ENCODE measurements around the gene DAB1.
"Not testable (repeated sequence)": the region's sequence is repeated elsewhere in the genome, so short reads cannot be mapped to it uniquely, and the experiment has no call there.

Gene DAB1

GRCh38 chr1:57360846-57361407 lies 62.9 kb downstream of the DAB1 start:
- no peak for DNase-seq (ENCODE audit: low spot score)

- DNase-seq (ENCODE audit: low spot score): no peak
Observed at GRCh38 chr1:57357462-57357861, 66.4 kb downstream of the DAB1 start.

GRCh38 chr1:57353654-57354053 lies 70.2 kb downstream of the DAB1 start:
- DNase-seq (ENCODE audit: low spot score): no peak

- no peak for DNase-seq (ENCODE audit: low spot score)
Observed at GRCh38 chr1:57350610-57351009, 73.2 kb downstream of the DAB1 start.

GRCh38 chr1:57348921-57349320 lies 74.9 kb downstream of the DAB1 start:
- DNase-seq (ENCODE audit: low spot score): no peak

DNA sequence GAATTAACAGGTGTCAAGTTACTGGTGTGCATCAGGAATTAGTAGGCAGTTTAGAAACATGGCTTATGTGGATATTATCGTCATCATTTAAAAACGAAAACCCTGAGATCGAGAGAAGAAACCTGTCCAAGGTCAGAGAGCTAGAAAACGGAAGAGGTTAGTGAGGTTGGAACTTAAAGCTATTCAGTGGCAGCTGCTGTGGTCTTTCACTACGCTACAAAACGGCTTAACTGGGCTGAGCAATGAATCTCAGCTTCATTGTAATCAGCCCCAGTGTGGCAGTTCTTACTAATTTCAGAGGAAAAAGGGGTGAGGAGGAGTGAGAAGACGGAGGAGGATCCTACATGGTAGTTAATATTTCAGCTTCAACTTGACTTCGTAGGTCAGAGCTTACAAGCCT lies 77.9 kb downstream of the DAB1 start:
- no peak for DNase-seq (ENCODE audit: low spot score)

GRCh38 chr1:57344265-57344664 lies 79.6 kb downstream of the DAB1 start:
- no peak for DNase-seq (ENCODE audit: low spot score)

DNA sequence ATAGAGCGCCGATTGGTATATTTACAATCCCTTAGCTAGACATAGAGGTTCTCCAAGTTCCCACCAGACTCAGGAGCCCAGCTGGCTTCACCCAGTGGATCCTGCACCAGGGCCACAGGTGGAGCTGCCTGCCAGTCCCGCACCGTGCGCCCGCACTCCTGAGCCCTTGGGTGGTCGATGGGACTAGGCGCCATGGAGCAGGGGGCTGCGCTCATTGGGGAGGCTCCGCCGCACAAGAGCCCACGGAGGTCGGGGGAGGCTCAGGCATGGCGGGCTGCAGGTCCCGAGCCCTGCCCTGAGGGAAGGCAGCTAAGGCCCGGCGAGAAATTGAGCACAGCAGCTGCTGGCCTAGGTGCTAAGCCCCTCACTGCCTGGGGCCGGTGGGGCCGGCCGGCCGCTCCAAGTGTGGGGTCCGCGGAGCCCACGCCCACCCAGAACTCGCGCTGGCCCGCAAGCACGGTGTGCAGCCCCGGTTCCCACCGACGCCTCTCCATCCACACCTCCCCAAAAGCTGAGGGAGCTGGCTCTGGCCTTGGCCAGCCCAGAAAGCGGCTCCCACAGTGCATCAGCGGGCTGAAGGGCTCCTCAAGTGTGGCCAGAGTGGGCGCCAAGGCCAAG lies 80.5 kb downstream of the DAB1 start:
- not testable (repeated sequence) for DNase-seq (ENCODE audit: low spot score)

GRCh38 chr1:57341721-57342120 lies 82.1 kb downstream of the DAB1 start:
- no peak for DNase-seq (ENCODE audit: low spot score)

- DNase-seq (ENCODE audit: low spot score): no peak
Observed at GRCh38 chr1:57340334-57341070, 83.4 kb downstream of the DAB1 start.

GRCh38 chr1:57337623-57338022 lies 86.2 kb downstream of the DAB1 start:
- no peak for DNase-seq (ENCODE audit: low spot score)

DNA sequence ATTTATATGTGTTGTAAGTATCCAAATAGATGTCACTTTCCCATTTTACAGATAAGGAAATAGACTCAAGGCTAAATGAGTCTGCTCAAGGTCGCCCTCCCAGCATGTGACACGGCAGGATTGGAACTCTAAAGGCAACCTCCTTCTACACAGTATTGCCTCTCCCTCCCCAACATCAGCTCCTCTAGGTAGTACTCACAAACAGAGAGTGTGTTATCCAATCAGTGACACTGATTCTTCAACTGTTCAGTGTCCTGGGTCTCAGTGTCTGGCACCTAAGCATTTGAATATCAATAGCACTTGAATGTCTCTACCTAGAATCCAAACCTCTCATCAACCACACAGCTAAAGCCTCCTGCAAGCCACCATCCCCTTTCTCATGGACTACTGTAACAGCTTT lies 87.1 kb downstream of the DAB1 start:
- no peak for DNase-seq (ENCODE audit: low spot score)

DNA sequence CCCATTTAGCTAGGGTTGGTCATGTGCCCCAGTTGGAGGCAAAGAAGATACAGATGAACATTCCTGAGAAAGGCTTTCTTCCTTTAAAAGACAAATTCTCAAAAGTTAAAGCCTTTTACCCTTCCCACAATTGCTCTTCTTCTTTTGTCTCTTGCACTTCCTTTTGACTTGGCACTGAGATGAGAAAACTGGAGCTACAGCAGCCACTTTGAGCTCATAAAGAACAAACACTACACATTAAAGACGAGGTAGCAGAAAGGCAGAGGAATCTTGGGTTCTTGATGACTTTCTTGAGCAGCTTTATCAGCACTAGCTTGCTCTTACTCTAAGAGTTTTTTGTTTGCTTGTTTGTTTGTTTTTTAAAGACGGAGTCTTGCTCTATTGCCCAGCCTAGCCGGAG lies 92.2 kb downstream of the DAB1 start:
- no peak for DNase-seq (ENCODE audit: low spot score)

GRCh38 chr1:57329937-57330336 lies 93.9 kb downstream of the DAB1 start:
- no peak for DNase-seq (ENCODE audit: low spot score)

GRCh38 chr1:57329001-57329527 lies 94.8 kb downstream of the DAB1 start:
- DNase-seq (ENCODE audit: low spot score): no peak

DNA sequence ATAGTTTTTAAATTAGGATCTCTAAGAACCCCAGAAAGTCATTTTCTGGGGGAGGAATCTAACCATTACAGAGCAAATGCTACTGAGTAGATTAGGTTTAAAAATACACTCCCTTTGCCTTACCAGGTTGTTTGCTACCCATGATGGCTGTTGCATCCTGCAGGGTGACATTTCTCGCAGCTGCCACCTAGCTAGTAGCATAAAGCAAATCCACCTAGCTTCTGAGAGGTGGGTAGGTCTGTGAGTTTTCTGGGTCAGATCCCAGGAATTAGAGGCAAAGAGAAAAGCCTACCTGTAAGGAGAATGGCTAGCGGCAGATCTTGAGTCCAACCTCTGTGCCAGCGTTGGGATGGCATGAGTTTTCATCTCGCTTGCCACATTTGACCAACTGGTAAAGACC lies 95.9 kb downstream of the DAB1 start:
- no peak for DNase-seq (ENCODE audit: low spot score)

GRCh38 chr1:57327336-57327735 lies 96.5 kb downstream of the DAB1 start:
- no peak for DNase-seq (ENCODE audit: low spot score)

DNA sequence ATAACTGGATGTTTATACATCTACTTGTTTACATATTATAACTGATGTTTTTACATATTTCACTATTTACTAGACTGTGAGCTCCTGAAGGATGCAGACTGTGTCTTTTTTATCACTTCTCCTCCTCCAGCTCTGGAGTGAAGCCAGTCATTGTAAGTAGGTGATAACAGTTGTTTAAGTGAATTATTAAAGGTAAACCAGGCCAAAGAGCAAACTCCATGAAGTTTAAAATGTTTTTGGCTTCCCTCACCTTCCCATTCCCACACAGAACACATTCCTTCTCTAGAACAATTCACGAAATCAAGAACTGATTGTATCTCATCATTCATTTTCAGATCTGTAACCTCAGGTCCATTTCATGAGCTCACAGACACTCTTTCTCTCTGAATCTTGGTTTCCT lies 98.3 kb downstream of the DAB1 start:
- no peak for DNase-seq (ENCODE audit: low spot score)

DNA sequence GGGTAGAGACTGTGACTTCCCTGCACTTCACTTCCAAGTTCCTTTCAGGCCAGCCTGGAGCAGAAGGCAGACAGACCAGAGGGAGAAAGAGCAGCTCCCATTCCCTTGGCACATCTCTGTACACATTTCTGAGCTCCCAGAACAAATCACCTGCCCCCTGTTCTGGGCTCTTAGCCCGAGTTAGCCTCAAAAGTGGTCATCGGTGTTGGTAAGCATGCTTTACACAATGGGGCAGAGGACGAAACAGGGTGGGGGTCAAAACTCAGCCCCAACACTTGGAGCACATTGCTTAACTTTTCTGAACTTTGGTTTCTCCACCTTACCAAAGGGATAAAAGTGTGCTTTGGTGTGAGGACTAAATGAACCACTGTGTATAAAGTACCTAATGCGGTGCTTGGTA lies 98.7 kb downstream of the DAB1 start:
- DNase-seq (ENCODE audit: low spot score): no peak

DNA sequence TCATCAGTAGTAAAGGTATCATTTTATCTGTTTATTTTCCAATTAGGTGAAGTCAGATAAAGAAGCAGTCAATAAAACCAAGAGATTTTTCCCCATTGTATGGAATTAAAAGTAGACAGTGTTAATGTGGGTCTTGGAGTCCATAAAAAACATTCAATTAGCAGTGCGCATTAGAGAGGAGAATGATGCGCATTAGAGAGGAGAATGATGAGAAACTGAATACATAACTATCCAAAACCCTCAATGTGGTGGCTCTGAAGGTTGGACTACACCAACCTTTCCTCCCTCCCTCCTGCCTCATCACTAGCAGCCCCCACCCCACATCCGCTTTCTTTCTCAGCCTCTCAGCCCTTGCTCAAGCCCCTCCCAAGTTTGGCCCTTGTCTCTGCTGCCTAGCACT lies 99.5 kb downstream of the DAB1 start:
- DNase-seq (ENCODE audit: low spot score): no peak

GRCh38 chr1:57321776-57322175 lies 102.1 kb downstream of the DAB1 start:
- no peak for DNase-seq (ENCODE audit: low spot score)

GRCh38 chr1:57319791-57320190 lies 104.1 kb downstream of the DAB1 start:
- DNase-seq (ENCODE audit: low spot score): no peak

DNA sequence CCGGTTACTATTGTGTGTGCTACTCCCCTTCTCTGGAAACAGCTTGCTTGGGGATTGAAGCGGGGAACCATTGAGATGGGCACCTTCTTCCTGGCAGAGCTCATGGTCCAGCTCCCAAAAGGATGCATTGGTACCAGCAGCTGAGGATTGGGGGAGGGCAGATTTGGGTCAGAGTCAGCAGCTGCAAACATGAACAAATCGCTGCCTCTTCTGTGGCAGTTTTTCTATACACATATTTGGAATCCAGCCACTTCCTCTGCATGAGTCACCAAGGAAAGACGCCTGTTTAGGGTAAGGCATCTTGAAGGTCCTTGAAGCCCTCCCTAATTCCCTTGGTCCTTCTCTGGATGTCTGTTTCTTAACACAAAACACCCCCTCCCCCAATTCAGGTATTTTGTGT lies 104.7 kb downstream of the DAB1 start:
- DNase-seq (ENCODE audit: low spot score): no peak
